GM12891 (cell line): ENCODE results near the gene PPP1R26.

Source experiments
- PAX5 ChIP-seq: IDR thresholded peaks from 2 replicates; pipeline ENCODE4 v1.6.1; 2011; ENCODE audit warnings: low read length, moderate library complexity, mild to moderate bottlenecking; ENCODE audit not compliant: insufficient read depth, severe bottlenecking
- POLR2A ChIP-seq: IDR thresholded peaks from 2 replicates; pipeline ENCODE4 v1.6.1; 2011; ENCODE audit warnings: low read depth, low read length, control low read depth
- POLR2AphosphoS5 ChIP-seq: IDR thresholded peaks from 2 replicates; pipeline ENCODE4 v1.6.1; 2011; ENCODE audit warnings: low read depth, low read length, control low read depth
- TAF1 ChIP-seq: IDR thresholded peaks from 2 replicates; pipeline ENCODE4 v1.6.1; 2011; ENCODE audit warnings: low read depth, low read length, control low read depth

DNA sequence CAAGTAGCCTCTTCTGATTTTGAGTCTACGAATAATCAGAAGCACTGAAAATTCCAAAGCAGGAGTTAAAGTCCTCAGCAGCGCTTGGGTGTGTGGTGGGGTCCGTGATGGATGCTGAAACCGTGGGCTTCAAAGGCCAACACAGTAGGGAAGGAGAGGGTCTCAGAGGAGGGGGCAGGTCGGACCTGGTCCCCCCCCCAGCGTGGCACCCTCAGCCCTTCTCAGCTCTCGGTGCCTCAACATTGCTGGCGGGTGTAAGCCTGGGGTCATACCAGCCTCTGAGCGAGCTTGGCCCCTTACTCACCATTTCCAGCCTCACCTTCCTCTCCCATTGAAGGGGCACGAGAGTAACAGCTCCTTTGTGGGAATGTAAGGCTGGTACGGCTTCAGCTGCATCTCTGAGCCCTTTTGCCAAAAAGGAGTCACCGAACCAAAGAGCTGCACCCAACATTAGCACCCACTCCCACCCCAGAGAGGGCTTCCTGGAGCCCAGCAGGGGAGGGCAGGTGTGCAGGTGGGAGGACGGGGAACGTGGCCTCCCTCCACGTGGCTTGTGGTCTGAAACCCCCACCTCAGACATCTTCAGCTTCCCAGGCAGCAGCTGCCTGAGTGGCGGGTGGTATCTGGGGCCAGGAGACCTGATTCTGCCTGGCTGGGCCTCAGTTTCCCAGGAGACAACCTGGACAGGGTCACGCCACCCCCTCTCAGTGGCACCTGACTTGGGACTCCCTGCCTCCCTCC lies 34.9 kb downstream of the PPP1R26 start:
- TF ChIP-seq PAX5 (no peak), POLR2A (no peak), POLR2AphosphoS5 (no peak), TAF1 (no peak)
